GM19397 (cell line): ENCODE results near the gene NCKIPSD.
"Not testable (repeated sequence)": the region's sequence is repeated elsewhere in the genome, so short reads cannot be mapped to it uniquely, and the experiment has no call there.

ENCODE experiments used
- ATAC-seq: cut with Tn5 transposase; IDR thresholded peaks from one replicate; pipeline ENCODE4 v1.9.1; 2021; ENCODE audit warnings: mild to moderate bottlenecking, moderate library complexity; ENCODE audit not compliant: unreplicated experiment

NCKIPSD gene

DNA sequence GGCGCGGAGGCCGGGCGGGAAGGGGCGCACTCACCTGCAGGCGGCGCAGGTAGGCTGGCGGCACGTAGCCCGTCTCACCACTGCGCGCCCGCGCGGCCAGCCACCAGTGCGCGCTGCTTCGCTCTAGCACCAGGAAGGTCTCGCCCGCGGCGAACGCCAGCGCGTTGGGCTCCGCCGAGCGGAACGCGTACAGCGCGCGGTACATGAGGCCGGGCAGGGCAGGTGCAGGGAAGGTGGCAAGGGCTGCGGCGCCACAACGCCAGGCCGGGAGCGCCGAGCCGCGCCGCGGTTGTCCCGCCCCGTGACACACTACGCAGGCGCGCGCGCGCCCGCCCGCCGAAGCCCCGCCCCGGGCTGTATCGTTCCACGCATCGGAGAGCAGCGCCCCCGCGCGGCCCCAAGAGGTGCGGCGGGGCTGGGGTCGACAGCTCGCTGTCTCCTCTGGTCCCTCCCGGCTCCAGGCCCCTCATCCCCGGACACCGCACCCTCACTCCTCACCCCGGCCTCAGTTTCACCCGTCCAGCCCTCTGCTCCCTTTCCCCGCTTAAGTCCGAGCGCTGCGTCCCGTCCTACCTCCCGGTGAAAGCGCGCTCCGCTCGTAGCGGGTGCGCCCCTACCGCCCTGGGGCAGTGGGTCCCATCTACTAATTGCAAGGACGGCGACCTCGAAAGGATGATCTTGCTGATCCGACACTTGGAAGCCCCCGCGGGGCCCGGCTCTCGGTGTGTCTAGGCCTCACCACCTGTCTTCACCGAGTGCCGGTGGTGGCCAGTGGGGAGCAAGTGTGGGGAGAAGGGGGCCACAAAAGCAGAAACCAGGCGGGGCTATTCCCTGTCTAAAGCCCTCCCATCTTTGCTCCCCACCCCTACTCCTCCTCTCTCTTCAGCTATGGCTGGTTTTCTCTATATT, at the start of gene NCKIPSD:
Gene NCKIPSD, minus strand, starts transcription at position 313 of the 909 bp plus-strand sequence. Its CDS starts 108 bp downstream, at position 205.
- ATAC-seq, result peak; percentile 86

GRCh38 chr3:48735075-48735767, 49.5 kb upstream of the NCKIPSD start:
- ATAC-seq, result not testable (repeated sequence)

GRCh38 chr3:48734541-48734940, 48.8 kb upstream of the NCKIPSD start:
- ATAC-seq, result not testable (repeated sequence)

DNA sequence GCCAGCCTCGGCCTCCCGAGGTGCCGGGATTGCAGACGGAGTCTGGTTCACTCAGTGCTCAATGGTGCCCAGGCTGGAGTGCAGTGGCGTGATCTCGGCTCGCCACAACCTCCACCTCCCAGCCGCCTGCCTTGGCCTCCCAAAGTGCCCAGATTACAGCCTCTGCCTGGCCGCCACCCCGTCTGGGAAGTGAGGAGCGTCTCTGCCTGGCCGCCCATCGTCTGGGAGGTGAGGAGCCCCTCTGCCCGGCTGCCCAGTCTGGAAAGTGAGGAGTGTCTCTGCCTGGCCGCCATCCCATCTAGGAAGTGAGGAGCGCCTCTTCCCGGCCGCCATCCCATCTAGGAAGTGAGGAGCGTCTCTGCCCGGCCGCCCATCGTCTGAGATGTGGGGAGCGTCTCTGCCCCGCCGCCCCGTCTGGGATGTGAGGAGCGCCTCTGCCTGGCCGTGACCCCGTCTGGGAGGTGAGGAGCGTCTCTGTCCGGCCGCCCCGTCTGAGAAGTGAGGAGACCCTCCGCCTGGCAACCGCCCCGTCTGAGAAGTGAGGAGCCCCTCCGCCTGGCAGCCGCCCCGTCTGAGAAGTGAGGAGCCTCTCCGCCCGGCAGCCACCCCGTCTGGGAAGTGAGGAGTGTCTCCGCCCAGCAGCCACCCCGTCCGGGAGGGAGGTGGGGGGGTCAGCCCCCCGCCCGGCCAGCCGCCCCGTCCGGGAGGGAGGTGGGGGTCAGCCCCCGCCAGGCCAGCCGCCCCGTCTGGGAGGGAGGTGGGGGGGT, 48.2 kb upstream of the NCKIPSD start:
- ATAC-seq, result not testable (repeated sequence)

GRCh38 chr3:48727511-48727910, 41.8 kb upstream of the NCKIPSD start:
- ATAC-seq, result no peak

GRCh38 chr3:48725185-48725855, 39.6 kb upstream of the NCKIPSD start:
- not testable (repeated sequence) for ATAC-seq

GRCh38 chr3:48723725-48724124, 38.0 kb upstream of the NCKIPSD start:
- no peak for ATAC-seq

DNA sequence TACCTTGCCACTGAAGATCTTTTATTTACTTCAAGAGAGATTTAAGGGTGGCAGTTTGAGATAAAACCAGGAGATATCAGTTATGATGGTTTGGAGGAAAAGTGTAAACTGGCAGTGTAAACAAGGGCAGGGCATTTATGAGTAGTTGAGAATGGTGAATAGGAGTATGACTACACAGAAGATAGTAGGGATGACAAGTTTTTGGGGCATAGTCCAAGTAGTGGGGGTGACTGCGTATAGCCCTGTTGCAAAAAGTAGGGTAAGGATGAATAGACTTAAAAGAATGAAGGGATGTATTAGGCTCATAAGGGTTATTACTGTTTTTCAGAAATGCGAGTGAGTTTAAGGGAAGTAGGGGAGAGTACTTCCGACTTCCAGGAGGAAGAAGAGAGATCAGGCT, 37.6 kb upstream of the NCKIPSD start:
- not testable (repeated sequence) for ATAC-seq

DNA sequence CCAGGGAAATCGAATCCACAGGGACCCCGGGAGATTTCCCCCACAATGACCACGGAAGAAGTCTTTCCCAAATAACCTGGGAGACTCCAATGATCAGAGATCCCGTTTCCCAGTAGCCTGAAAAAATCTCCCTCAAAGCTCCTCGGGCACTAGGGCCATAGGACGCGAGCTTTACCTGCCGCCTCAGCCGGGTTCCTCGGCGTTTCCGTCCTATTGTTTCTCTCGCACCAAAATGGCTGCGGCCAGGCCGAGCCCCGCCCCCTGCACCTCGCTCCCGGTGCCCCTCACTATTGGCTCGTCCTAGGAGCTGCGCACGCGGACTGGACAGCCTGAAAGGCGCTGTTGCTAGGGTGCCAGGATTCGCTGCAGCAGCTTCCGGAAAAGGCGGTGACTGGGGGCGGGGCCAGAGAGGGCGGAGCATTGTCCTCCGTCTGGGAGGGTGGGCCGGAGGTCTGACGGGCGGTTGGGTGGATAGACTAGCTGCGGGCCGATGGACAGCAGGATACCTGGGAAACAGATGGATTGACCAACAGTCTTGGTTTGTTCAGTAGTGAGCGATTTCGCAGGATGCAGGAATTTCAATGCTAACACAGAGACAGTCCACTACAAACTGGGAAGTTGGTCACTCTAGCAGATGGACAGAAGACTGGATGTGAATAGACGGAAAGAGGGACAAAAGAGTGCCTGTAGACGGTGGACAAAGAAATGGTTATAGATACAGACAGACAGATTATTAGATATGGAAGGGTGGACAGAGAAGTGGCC, 31.4 kb upstream of the NCKIPSD start, which contains the start of gene IP6K2:
Gene IP6K2, minus strand, starts transcription at position 240 of the 765 bp plus-strand sequence. CDS start 21,930 bp downstream, outside the sequence.
- ATAC-seq, result peak; percentile 99

DNA sequence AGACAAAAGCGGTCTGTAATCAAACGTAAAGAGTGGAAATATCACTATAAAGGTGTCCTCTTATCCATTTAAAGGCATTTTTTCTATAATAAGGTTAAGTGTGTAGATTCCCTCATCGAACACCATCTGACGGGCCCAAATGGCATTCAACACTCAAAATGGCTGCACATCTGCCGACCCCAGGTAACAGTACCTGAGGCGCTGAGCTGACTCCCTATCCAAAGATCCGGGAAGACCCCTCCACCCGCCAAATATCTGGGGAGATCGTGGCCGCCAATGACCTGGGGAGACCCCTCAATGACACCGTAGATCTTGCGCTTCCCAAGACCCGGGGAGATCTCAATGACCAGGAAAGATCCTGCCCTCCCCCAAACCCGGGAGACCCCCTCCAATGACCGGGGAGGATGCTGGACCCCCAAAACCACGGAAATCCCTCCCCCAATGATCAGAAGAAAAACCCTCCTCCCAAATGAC, 30.8 kb upstream of the NCKIPSD start:
- ATAC-seq, result no peak

- ATAC-seq, result no peak
Measured at GRCh38 chr3:48715174-48715800, 29.6 kb upstream of the NCKIPSD start.

DNA sequence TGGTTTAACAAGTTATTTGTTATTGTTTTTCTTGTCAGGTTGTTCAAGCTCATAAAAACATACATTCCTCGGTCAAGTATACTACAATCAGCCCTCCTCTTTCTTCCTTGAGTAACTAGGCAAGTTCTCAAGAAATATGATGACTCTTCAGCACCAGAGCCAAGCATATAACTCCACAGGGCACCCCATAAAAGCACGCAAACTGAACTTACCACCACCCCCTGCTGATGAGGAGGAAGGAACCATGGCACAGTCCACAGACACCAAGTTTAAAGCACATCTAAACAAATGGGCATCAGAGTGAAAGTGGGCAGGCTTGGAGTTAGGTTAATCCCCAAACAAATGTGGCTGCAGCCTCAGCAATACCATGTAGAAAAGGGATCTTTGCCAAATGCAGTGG, 26.0 kb upstream of the NCKIPSD start:
- no peak for ATAC-seq

- ATAC-seq, result no peak
Measured at GRCh38 chr3:48709051-48709461, 23.3 kb upstream of the NCKIPSD start.

GRCh38 chr3:48708481-48708889, 22.8 kb upstream of the NCKIPSD start:
- ATAC-seq, result no peak

DNA sequence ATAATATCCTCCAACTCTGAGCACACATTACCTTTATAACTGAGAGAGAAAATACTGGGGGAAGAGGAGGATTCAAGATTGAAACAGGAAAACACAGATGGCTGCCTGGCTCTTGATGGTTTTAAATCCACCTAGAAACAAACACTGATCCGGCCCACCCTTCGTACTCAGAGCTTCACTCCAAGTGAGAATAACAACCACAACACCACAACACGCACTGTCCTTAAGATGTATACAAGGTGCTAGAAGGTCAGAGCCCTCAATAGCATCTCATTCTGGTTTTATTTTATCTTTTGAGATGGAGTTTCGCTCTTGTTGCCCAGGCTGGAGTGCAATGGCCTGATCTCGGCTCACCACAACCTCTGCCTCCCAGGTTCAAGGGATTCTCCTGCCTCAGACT, 21.4 kb upstream of the NCKIPSD start:
- ATAC-seq, result no peak

- no peak for ATAC-seq
Measured at GRCh38 chr3:48702320-48702920, 16.7 kb upstream of the NCKIPSD start.

DNA sequence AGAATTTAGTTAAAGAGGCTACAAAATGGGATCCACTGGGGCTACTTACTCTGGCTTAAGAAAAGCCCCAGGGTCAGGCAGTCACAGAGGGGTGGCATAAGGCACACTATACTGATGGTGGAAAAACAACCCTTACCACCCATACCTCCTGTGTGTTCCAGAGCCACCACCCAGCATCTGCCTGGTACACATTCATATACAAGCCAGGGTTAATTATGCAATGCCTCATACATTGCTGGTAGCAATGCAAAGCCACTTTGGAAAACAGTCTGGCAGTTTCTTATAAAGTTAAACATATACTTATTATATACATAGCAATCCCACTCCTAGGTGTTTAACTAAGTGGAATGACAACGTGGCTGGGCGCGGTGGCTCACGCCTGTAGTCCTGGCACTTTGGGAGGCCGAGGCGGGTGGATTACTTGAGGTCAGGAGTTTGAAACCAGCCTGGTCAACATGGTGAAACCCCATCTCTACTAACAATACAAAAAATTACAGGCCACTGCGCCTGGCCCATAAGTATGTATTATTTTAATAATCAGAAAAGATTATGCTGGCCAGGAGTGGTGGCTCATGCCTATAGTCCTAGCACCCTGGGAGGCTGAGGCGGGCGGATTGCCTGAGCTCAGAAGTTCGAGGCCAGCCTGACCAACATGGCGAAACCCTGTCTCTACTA, 15.2 kb upstream of the NCKIPSD start:
- no peak for ATAC-seq

- ATAC-seq, result no peak
Measured at GRCh38 chr3:48698891-48699290, 13.2 kb upstream of the NCKIPSD start.
